ENCODE results near the gene OMP.

Gene OMP

GRCh38 chr11:77069336-77069968, 33.2 kb upstream of the OMP start:
- DNase-seq (ENCODE audit: low spot score), result no peak

GRCh38 chr11:77069969-77070582, 32.6 kb upstream of the OMP start:
- DNase-seq (ENCODE audit: low spot score), result no peak

- no peak for DNase-seq (ENCODE audit: low spot score)
Measured at GRCh38 chr11:77071077-77071476, 31.6 kb upstream of the OMP start.

- no peak for DNase-seq (ENCODE audit: low spot score)
Measured at GRCh38 chr11:77071671-77072605, 30.7 kb upstream of the OMP start.

- DNase-seq (ENCODE audit: low spot score), result no peak
Measured at GRCh38 chr11:77072851-77073327, 29.8 kb upstream of the OMP start.

- no peak for DNase-seq (ENCODE audit: low spot score)
Measured at GRCh38 chr11:77073328-77074001, 29.2 kb upstream of the OMP start.

GRCh38 chr11:77074205-77074604, 28.4 kb upstream of the OMP start:
- no peak for DNase-seq (ENCODE audit: low spot score)

- DNase-seq (ENCODE audit: low spot score), result no peak
Measured at GRCh38 chr11:77074626-77075221, 27.9 kb upstream of the OMP start.

- no peak for DNase-seq (ENCODE audit: low spot score)
Measured at GRCh38 chr11:77075425-77075905, 27.2 kb upstream of the OMP start.

GRCh38 chr11:77079666-77080065, 23.0 kb upstream of the OMP start:
- DNase-seq (ENCODE audit: low spot score), result no peak

GRCh38 chr11:77080643-77081210, 21.9 kb upstream of the OMP start:
- no peak for DNase-seq (ENCODE audit: low spot score)

- DNase-seq (ENCODE audit: low spot score), result no peak
Measured at GRCh38 chr11:77081381-77081851, 21.2 kb upstream of the OMP start.

GRCh38 chr11:77081976-77082836, 20.4 kb upstream of the OMP start:
- DNase-seq (ENCODE audit: low spot score), result no peak

- no peak for DNase-seq (ENCODE audit: low spot score)
Measured at GRCh38 chr11:77082838-77083565, 19.6 kb upstream of the OMP start.

GRCh38 chr11:77083566-77084245, 18.9 kb upstream of the OMP start:
- DNase-seq (ENCODE audit: low spot score), result no peak

- no peak for DNase-seq (ENCODE audit: low spot score)
Measured at GRCh38 chr11:77084581-77085191, 18.0 kb upstream of the OMP start.

GRCh38 chr11:77085652-77086051, 17.0 kb upstream of the OMP start:
- DNase-seq (ENCODE audit: low spot score), result no peak

Measured in SW480 (cell line).